ENCODE data around the gene IMMP1L.

GRCh38 chr11:31509429-31510345 lies at the start of gene IMMP1L, which contains the start of gene ELP4:
- TF ChIP-seq BHLHE40 (IDR thresholded peaks at IDR 0.05; ENCODE audit: borderline replicate concordance) (no peak), SP1 (IDR thresholded peaks at IDR 0.05) (no peak), ARNT (IDR thresholded peaks at IDR 0.05) (no peak), LEF1 (IDR thresholded peaks at IDR 0.05; ENCODE audit: borderline replicate concordance) (no peak), ZNF384 (IDR thresholded peaks at IDR 0.05) (no peak)

All from HEK293T (cell line).